GM12892 (cell line): ENCODE data around the gene KLF6.

Experiments used
- POLR2A ChIP-seq: IDR thresholded peaks from 2 replicates; pipeline ENCODE4 v1.6.1; 2011; ENCODE audit warnings: low read depth, low read length, control low read depth
- POLR2AphosphoS5 ChIP-seq: IDR thresholded peaks from 2 replicates; pipeline ENCODE4 v1.6.1; 2011; ENCODE audit warnings: low read depth, low read length, control low read depth

- TF ChIP-seq POLR2AphosphoS5: no peak
- TF ChIP-seq POLR2A: no peak
These were observed 28.7 kb downstream of the KLF6 start for GRCh38 chr10:3756360-3756740.
